K562 (cell line): ENCODE measurements around the gene CRACDL. TPM values are rescaled to one million over a fixed set of nuclear protein-coding genes. Genes with fewer than 3 reads are reported as not detected.

Source experiments
- ATAC-seq: fragments of 200-7000 bp; cut with Tn5 transposase; 3 replicates; pipeline ENCODE4 v1.9.1; 2020; ENCODE audit warnings: moderate library complexity
- BruUV-seq: library from RNA; stranded (reverse); fragments of 400-500 nt; replicated peaks from 2 replicates; lab custom pipeline; 2021; lab: Mats Ljungman, UMichigan
- CTCF ChIA-PET: fragments of 300-600 bp; formaldehyde crosslinking; extraction: SDS; loops from one replicate; lab custom pipeline; 2021; ENCODE audit warnings: low intra/inter-chr PET ratio; lab: Yijun Ruan, JAX
- POLR2A ChIA-PET: fragments of 300-600, 350-650 bp; sonication (Branson Sonifier 250); formaldehyde crosslinking; extraction: SDS; loops from one replicate; lab custom pipeline; 2021; ENCODE audit warnings: antibody characterized with exemption, inconsistent platforms; lab: Yijun Ruan, JAX
- DNase-seq, 4 experiments: peaks; one replicate each; pipeline versions ENCODE4 v3.0.0 to v3.0.0-alpha.2; 2011 to 2018; ENCODE audit warnings: low spot score in 3 of 4, mixed read lengths in 3 of 4; ENCODE audit errors: extremely low read depth in 1 of 4
- FAIRE-seq: peaks from 2 replicates; lab custom pipeline; 2011; peaks lifted over from hg19 to GRCh38; lab: Jason Lieb, UNC
- H2AFZ ChIP-seq: 2 replicates; pipeline ENCODE4 v1.6.0; 2011; ENCODE audit warnings: low read depth, low read length, control low read depth, inconsistent platforms
- H3K27ac ChIP-seq: fragments of 200-600 bp; 3 replicates; pipeline ENCODE4 v1.8.0; 2011; ENCODE audit warnings: low read depth, mild to moderate bottlenecking, control low read depth, inconsistent platforms, low read length, moderate library complexity, mixed read lengths; ENCODE audit errors: extremely low read depth
- H3K27me3 ChIP-seq, 2 experiments: fragments of 300-600 bp in 1 of 2; 2 replicates in 1 of 2; 3 replicates in 1 of 2; pipeline versions ENCODE4 v1.6.0 to v1.8.0; 2011; ENCODE audit warnings: inconsistent platforms in 2 of 2, low read length in 2 of 2, mild to moderate bottlenecking in 1 of 2, mixed read lengths in 1 of 2, moderate library complexity in 1 of 2; ENCODE audit not compliant: control insufficient read depth in 2 of 2, insufficient read depth in 2 of 2
- H3K36me3 ChIP-seq: fragments of 300-600 bp; 3 replicates; pipeline ENCODE4 v1.8.0; 2011; ENCODE audit warnings: mild to moderate bottlenecking, low read length, inconsistent platforms; ENCODE audit not compliant: control insufficient read depth, insufficient read depth
- H3K4me1 ChIP-seq, 2 experiments: fragments of 200-600 bp in 1 of 2; replicated peaks in 1 of 2; 2 replicates in 1 of 2; 3 replicates in 1 of 2; pipeline versions ENCODE4 v1.5.1 to v1.8.0; 2011; ENCODE audit warnings: inconsistent platforms in 2 of 2, low read length in 2 of 2, mild to moderate bottlenecking in 1 of 2, mixed read lengths in 1 of 2, moderate library complexity in 1 of 2; ENCODE audit not compliant: control insufficient read depth in 2 of 2, insufficient read depth in 2 of 2
- H3K4me2 ChIP-seq: 2 replicates; pipeline ENCODE4 v1.6.1; 2011; ENCODE audit warnings: low read length, control low read depth, inconsistent platforms, mixed read lengths; ENCODE audit not compliant: insufficient read depth
- H3K4me3 ChIP-seq: fragments of 200-600 bp; sonication (generic), shearing (Covaris generic); 2 replicates; pipeline ENCODE4 v1.5.1; 2016; ENCODE audit warnings: control low read depth, inconsistent platforms
- H3K79me2 ChIP-seq: fragments of 200-600 bp; 3 replicates; pipeline ENCODE4 v1.8.0; 2011; ENCODE audit warnings: low read length, inconsistent platforms; ENCODE audit not compliant: control insufficient read depth, insufficient read depth
- H3K9ac ChIP-seq, 2 experiments: 2 replicates each; pipeline versions ENCODE4 v1.6.0 to v1.6.1; 2011; ENCODE audit warnings: low read depth in 2 of 2, low read length in 2 of 2, control low read depth in 1 of 2, inconsistent platforms in 1 of 2, mild to moderate bottlenecking in 1 of 2, mixed read lengths in 1 of 2; ENCODE audit not compliant: insufficient read depth in 1 of 2
- H3K9me1 ChIP-seq: one replicate; pipeline ENCODE4 v1.6.0; 2011; ENCODE audit warnings: inconsistent platforms, mild to moderate bottlenecking, low read length, moderate library complexity; ENCODE audit not compliant: control insufficient read depth, insufficient read depth
- H3K9me3 ChIP-seq: replicated peaks from 2 replicates; pipeline ENCODE4 v1.5.1; 2011; ENCODE audit warnings: low read depth, low read length, inconsistent platforms; ENCODE audit not compliant: control insufficient read depth, insufficient read depth
- H4K20me1 ChIP-seq: replicated peaks from 2 replicates; pipeline ENCODE4 v1.6.1; 2011; ENCODE audit warnings: low read length, inconsistent platforms, mixed read lengths; ENCODE audit not compliant: control insufficient read depth, insufficient read depth
- CHD4 ChIP-seq: fragments of 200-600 bp; sonication (generic); IDR thresholded peaks from 3 replicates; pipeline ENCODE4 v1.6.1; 2012; ENCODE audit warnings: low read depth, mild to moderate bottlenecking, mixed read lengths, low read length, inconsistent platforms; ENCODE audit not compliant: insufficient read depth, insufficient replicate concordance, poor library complexity, severe bottlenecking
- GABPB2 ChIP-seq: fragments of 250-450 bp; sonication (Bioruptor Pico); conservative IDR thresholded peaks from 2 replicates; pipeline ENCODE4 v1.5.1; 2021; ENCODE audit warnings: mild to moderate bottlenecking
- HMG20B ChIP-seq: fragments of 250-450 bp; sonication (Bioruptor Pico); IDR thresholded peaks from 2 replicates; pipeline ENCODE4 v1.5.0; 2021; ENCODE audit warnings: mild to moderate bottlenecking
- IRF2 ChIP-seq: sonication (generic); formaldehyde crosslinking; IDR thresholded peaks from 2 replicates; pipeline ENCODE4 v1.8.1; 2022; ENCODE audit warnings: mild to moderate bottlenecking, missing genetic modification reagents
- POLR2A ChIP-seq: fragments of 450-650 bp; conservative IDR thresholded peaks from 2 replicates; pipeline ENCODE4 v1.6.1; 2016
- SAFB2 ChIP-seq: fragments of 200-400 bp; formaldehyde crosslinking; IDR thresholded peaks from 2 replicates; pipeline ENCODE4 v1.6.1; 2018; ENCODE audit warnings: borderline replicate concordance, low read length, low read depth, moderate library complexity; ENCODE audit not compliant: severe bottlenecking
- ZC3H4 ChIP-seq: sonication (generic); formaldehyde crosslinking; IDR thresholded peaks from 2 replicates; pipeline ENCODE4 v1.9.0; 2021; ENCODE audit warnings: missing genetic modification reagents, borderline replicate concordance
- ZKSCAN1 ChIP-seq: fragments of 150-350 bp; IDR thresholded peaks from 2 replicates; pipeline ENCODE4 v1.6.1; 2016; ENCODE audit warnings: low read depth, low read length
- ZNF175 ChIP-seq: fragments of 200-800 bp; sonication (Bioruptor generic); IDR thresholded peaks from 2 replicates; pipeline ENCODE4 v1.6.1; 2016; ENCODE audit warnings: low read depth, mild to moderate bottlenecking, missing genetic modification characterization, missing compliant biosample characterization
- ZNF239 ChIP-seq: fragments of 250-450 bp; sonication (Bioruptor Pico); IDR thresholded peaks from 2 replicates; pipeline ENCODE4 v1.4.0; 2020; ENCODE audit warnings: mild to moderate bottlenecking
- WGBS: fragments of 100-300 bp; shearing (Covaris generic); methylation state at CpG from one replicate; pipeline ENCODE4 v1.1.6; 2016; ENCODE audit warnings: low coverage, mixed read lengths; ENCODE audit not compliant: insufficient coverage; ENCODE audit errors: missing lambda C conversion rate; 5-methylcytosine and 5-hydroxymethylcytosine counted together
- in situ Hi-C: fragments of 300-500 bp; cut with MboI; formaldehyde crosslinking; loops from 4 replicates; pipeline ENCODE4 v1.15.0; 2018; ENCODE audit warnings: inconsistent platforms, mixed read lengths
- intact Hi-C: fragments of 100-400 bp; cut with micrococcal nuclease; formaldehyde crosslinking; loops from 2 replicates; pipeline ENCODE4 v1.14.2; 2022
- polyA plus RNA-seq, 8 experiments: library from polyadenylated mRNA; depleted of rRNA in 4 of 8; stranded (reverse) in 5 of 8; unstranded in 3 of 8; fragments of >200 nt; fragmentation: Nextera tagmentation in 2 of 8; fragmentation: Illumina TruSeq in 1 of 8; extraction: Ambion mirVana in 2 of 8; extraction: Trizol in 1 of 8; gene quantifications; 2 replicates each; pipeline versions ENCODE4 v1.2.1 to v1.2.3, GENCODE V29; 2011 to 2014; ENCODE audit warnings: inconsistent platforms in 1 of 8, missing spikeins in 1 of 8
- total RNA-seq, 7 experiments: library from RNA; depleted of rRNA in 6 of 7; stranded (reverse); fragments of >200 nt in 6 of 7; fragmentation: Illumina TruSeq in 2 of 7; extraction: Trizol in 2 of 7; gene quantifications; 2 replicates each; pipeline versions ENCODE4 v1.2.1 to v1.2.3, GENCODE V29; 2011 to 2021; ENCODE audit warnings: low replicate concordance in 1 of 7
- TF ChIP-seq, protein P1 (sequence below): fragments of 450-650 bp; IDR thresholded peaks from 2 replicates; pipeline ENCODE4 v1.6.1; 2014; ENCODE audit warnings: low read depth, mild to moderate bottlenecking, moderate library complexity, borderline replicate concordance
- TF ChIP-seq, protein P2 (sequence below): fragments of 450-650 bp; IDR thresholded peaks from one replicate; pipeline ENCODE4 v1.6.1; 2018; ENCODE audit warnings: mild to moderate bottlenecking, moderate library complexity; ENCODE audit not compliant: partially characterized antibody
- TF ChIP-seq, protein P3 (sequence below): sonication (generic); formaldehyde crosslinking; IDR thresholded peaks from 2 replicates; pipeline ENCODE4 v1.8.1; 2023; ENCODE audit warnings: missing genetic modification reagents, mild to moderate bottlenecking, borderline replicate concordance

CRACDL gene
- total and polyA plus RNA-seq, 9 of the 15 experiments (the other 6 are each of a cell fraction or from before 2014, with no cell fraction given): not detected

- no peak overlapping the region for H2AFZ ChIP-seq
- no peaks in the 10 kb centered on the region for H3K9me1 ChIP-seq
- peak in 1 of 4 experiments; percentile 1 for DNase-seq
- CTCF ChIA-PET: no interaction called here
- no peak for ATAC-seq
- intact Hi-C loops: no loop called here
- no peaks in the 10 kb centered on the region for H3K79me2 ChIP-seq
- H3K9ac ChIP-seq: no peak overlapping the region
- no TSS peak for BruUV-seq
- FAIRE-seq: no peak
- H3K27ac ChIP-seq: no peak overlapping the region
- POLR2A ChIA-PET: interaction anchor here (0.9 kb wide), 1 partner anchor 286 kb away, joined by 3 read pairs; no protein-coding TSS in a partner anchor
- H4K20me1 ChIP-seq: no peaks in the 10 kb centered on the region; the same call in 1 of the 2 replicates
- H3K9me3 ChIP-seq: no peaks in the 10 kb centered on the region
- H3K36me3 ChIP-seq: no peaks in the 10 kb centered on the region
- in situ Hi-C loops: no loop called here
- H3K4me2 ChIP-seq: no peak overlapping the region
- WGBS: 7% methylated on average over 9 of the region's 9 CpGs
- no peaks in the 10 kb centered on the region for H3K4me1 ChIP-seq
- H3K4me3 ChIP-seq: no peak overlapping the region
- H3K27me3 ChIP-seq: peaks cover 0 to 18% of the 10 kb centered on the region in 2 experiments; a peak in 4 of 5 replicates
- TF ChIP-seq IRF2 (CRISPR knock-in tag): no peak
- no peak for TF ChIP-seq ZNF175 (CRISPR knock-in tag)
- TF ChIP-seq, protein P1, sequence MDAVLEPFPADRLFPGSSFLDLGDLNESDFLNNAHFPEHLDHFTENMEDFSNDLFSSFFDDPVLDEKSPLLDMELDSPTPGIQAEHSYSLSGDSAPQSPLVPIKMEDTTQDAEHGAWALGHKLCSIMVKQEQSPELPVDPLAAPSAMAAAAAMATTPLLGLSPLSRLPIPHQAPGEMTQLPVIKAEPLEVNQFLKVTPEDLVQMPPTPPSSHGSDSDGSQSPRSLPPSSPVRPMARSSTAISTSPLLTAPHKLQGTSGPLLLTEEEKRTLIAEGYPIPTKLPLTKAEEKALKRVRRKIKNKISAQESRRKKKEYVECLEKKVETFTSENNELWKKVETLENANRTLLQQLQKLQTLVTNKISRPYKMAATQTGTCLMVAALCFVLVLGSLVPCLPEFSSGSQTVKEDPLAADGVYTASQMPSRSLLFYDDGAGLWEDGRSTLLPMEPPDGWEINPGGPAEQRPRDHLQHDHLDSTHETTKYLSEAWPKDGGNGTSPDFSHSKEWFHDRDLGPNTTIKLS: no peak
- TF ChIP-seq CHD4: no peak
- TF ChIP-seq, protein P2, sequence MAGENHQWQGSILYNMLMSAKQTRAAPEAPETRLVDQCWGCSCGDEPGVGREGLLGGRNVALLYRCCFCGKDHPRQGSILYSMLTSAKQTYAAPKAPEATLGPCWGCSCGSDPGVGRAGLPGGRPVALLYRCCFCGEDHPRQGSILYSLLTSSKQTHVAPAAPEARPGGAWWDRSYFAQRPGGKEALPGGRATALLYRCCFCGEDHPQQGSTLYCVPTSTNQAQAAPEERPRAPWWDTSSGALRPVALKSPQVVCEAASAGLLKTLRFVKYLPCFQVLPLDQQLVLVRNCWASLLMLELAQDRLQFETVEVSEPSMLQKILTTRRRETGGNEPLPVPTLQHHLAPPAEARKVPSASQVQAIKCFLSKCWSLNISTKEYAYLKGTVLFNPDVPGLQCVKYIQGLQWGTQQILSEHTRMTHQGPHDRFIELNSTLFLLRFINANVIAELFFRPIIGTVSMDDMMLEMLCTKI: no peak
- no peak for TF ChIP-seq ZKSCAN1
- TF ChIP-seq SAFB2: no peak
- TF ChIP-seq HMG20B: no peak
- TF ChIP-seq ZC3H4: no peak
- TF ChIP-seq, protein P3, sequence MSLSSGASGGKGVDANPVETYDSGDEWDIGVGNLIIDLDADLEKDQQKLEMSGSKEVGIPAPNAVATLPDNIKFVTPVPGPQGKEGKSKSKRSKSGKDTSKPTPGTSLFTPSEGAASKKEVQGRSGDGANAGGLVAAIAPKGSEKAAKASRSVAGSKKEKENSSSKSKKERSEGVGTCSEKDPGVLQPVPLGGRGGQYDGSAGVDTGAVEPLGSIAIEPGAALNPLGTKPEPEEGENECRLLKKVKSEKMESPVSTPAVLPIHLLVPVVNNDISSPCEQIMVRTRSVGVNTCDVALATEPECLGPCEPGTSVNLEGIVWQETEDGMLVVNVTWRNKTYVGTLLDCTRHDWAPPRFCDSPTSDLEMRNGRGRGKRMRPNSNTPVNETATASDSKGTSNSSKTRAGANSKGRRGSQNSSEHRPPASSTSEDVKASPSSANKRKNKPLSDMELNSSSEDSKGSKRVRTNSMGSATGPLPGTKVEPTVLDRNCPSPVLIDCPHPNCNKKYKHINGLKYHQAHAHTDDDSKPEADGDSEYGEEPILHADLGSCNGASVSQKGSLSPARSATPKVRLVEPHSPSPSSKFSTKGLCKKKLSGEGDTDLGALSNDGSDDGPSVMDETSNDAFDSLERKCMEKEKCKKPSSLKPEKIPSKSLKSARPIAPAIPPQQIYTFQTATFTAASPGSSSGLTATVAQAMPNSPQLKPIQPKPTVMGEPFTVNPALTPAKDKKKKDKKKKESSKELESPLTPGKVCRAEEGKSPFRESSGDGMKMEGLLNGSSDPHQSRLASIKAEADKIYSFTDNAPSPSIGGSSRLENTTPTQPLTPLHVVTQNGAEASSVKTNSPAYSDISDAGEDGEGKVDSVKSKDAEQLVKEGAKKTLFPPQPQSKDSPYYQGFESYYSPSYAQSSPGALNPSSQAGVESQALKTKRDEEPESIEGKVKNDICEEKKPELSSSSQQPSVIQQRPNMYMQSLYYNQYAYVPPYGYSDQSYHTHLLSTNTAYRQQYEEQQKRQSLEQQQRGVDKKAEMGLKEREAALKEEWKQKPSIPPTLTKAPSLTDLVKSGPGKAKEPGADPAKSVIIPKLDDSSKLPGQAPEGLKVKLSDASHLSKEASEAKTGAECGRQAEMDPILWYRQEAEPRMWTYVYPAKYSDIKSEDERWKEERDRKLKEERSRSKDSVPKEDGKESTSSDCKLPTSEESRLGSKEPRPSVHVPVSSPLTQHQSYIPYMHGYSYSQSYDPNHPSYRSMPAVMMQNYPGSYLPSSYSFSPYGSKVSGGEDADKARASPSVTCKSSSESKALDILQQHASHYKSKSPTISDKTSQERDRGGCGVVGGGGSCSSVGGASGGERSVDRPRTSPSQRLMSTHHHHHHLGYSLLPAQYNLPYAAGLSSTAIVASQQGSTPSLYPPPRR (CRISPR knock-in tag): no peak
- TF ChIP-seq ZNF239 (CRISPR knock-in tag): no peak
- no peak for TF ChIP-seq POLR2A
- no peak for TF ChIP-seq GABPB2 (CRISPR knock-in tag)
Observed at GRCh38 chr2:98946855-98947254, 10.8 kb upstream of the CRACDL start.
